ENCODE results near the gene BEST1. TPM values are rescaled to one million over a fixed set of nuclear protein-coding genes. Genes with fewer than 3 reads are reported as not detected.
A peak's percentile ranks its signal among the peaks of the same experiment; 100 is the strongest.

The BEST1 gene
- total and polyA plus RNA-seq, 2 donors (not counting 3 experiments of a cell fraction or from before 2014, with no cell fraction given) = 0.04 TPM; not detected in 1

DNA sequence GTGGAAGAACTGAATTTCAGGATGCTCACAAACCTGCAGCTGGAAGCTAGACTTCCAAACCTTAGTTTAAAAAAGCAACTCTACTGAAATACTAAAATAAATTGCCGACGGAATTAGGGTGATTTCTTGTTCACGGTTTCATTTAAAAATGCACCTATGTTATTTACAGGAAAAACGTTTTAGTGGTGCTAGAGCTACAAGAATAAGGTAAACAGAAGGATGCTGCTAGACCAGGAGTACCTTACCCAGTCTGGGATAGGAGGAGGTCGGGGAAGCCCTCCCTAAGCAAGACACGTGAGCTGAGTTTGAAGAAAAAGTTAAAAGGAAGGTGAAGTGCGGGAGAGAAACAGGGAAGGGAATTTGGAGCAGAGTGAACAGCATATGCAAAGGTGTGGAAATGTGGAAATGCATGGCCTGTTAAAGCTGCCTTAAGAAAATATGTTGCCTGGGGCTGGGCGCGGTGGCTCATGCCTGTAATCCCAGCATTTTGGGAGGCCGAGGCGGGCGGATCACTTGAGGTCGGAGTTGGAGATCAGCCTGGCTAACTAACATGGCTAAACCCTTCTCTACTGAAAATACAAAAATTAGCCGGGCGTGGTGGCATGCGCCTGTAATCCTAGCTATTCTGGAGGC lies 18.7 kb downstream of the BEST1 start:
- Histone ChIP-seq H3K4me3 (replicated peaks in 1 of 3; ENCODE audit: insufficient read depth in 1 of 3, low read depth in 1 of 3, low read length in 3 of 3) (peak overlapping the region in 1 of 3 experiments; percentile 66), H3K4me1 (ENCODE audit: control insufficient read depth, extremely low read depth, insufficient read depth, low read length) (peaks cover 71% of the 10 kb centered on the region), H3K9ac (replicated peaks; ENCODE audit: extremely low read depth, insufficient read depth, low read length) (peak overlapping the region; percentile 92), H2AFZ (ENCODE audit: low read depth, low read length) (no peak overlapping the region), H3K36me3 (ENCODE audit: control insufficient read depth in 2 of 2, extremely low read depth in 1 of 2, insufficient read depth in 2 of 2, low read length in 2 of 2) (peaks cover 15% of the 10 kb centered on the region in 2 experiments), H4K20me1 (replicated peaks; ENCODE audit: control insufficient read depth, extremely low read depth, insufficient read depth, low read length) (no peaks in the 10 kb centered on the region), H3K27me3 (ENCODE audit: control insufficient read depth in 2 of 2, insufficient read depth in 2 of 2, low read length in 2 of 2) (no peaks in the 10 kb centered on the region), H3K9me1 (replicated peaks; ENCODE audit: control insufficient read depth, extremely low read depth, insufficient read depth, low read length) (no peaks in the 10 kb centered on the region), H3K9me3 (replicated peaks; ENCODE audit: control insufficient read depth, insufficient read depth, low read length) (no peaks in the 10 kb centered on the region), H3K27ac (ENCODE audit: insufficient read depth, low read depth, low read length) (peak overlapping the region; percentile 90), H3K4me2 (ENCODE audit: insufficient read depth, low read length) (peak overlapping the region; percentile 64), H3K79me2 (ENCODE audit: control insufficient read depth, insufficient read depth, low read length) (peaks cover 39% of the 10 kb centered on the region)
- no peak for DNase-seq (ENCODE audit: low read depth, low spot score)
- dilution Hi-C loops (cut with MboI; ENCODE audit: extremely low pct_ligation_motif_present, low sequenced_read_pairs) (no loop called here), intact Hi-C loops (cut with micrococcal nuclease) (loop anchor here (5.0 kb wide), 1 partner anchor 152 kb away; the partner anchor contains the start of gene FADS1)
- ChIA-PET CTCF (interaction anchor here (1.0 to 11.1 kb wide), 3 partner anchors 56 to 113 kb away, joined by 3 to 147 read pairs (median 8); no protein-coding TSS in a partner anchor), POLR2A (interaction anchor here (0.5 to 1.2 kb wide), 5 partner anchors 53 to 712 kb away, joined by 3 to 8 read pairs (median 3); no protein-coding TSS in a partner anchor)
- no peak for FAIRE-seq
- BruUV-seq (replicated peaks) = no TSS peak
- TF ChIP-seq EZH2 (IDR thresholded peaks at IDR 0.05; ENCODE audit: borderline replicate concordance, low read depth, low read length, severe bottlenecking) (no peak), FOS (IDR thresholded peaks at IDR 0.05; ENCODE audit: borderline replicate concordance, insufficient read depth, low read length) (no peak), GATA2 (IDR thresholded peaks at IDR 0.05; ENCODE audit: insufficient read depth, insufficient read length, low read depth, low read length) (no peak), JUN (IDR thresholded peaks at IDR 0.05; ENCODE audit: borderline replicate concordance, insufficient read depth, insufficient read length, low read depth) (no peak), MYC (IDR thresholded peaks at IDR 0.05; ENCODE audit: low read depth, low read length) (no peak), POLR2AphosphoS5 (IDR thresholded peaks at IDR 0.05; ENCODE audit: insufficient read depth, low read depth, low read length) (no peak), POLR2A (IDR thresholded peaks at IDR 0.05; ENCODE audit: low read depth, low read length) (no peak)
- TF ChIP-seq, protein P1, sequence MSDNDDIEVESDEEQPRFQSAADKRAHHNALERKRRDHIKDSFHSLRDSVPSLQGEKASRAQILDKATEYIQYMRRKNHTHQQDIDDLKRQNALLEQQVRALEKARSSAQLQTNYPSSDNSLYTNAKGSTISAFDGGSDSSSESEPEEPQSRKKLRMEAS (IDR thresholded peaks at IDR 0.05; ENCODE audit: insufficient read depth, insufficient read length) = no peak
- TF ChIP-seq, protein P2, sequence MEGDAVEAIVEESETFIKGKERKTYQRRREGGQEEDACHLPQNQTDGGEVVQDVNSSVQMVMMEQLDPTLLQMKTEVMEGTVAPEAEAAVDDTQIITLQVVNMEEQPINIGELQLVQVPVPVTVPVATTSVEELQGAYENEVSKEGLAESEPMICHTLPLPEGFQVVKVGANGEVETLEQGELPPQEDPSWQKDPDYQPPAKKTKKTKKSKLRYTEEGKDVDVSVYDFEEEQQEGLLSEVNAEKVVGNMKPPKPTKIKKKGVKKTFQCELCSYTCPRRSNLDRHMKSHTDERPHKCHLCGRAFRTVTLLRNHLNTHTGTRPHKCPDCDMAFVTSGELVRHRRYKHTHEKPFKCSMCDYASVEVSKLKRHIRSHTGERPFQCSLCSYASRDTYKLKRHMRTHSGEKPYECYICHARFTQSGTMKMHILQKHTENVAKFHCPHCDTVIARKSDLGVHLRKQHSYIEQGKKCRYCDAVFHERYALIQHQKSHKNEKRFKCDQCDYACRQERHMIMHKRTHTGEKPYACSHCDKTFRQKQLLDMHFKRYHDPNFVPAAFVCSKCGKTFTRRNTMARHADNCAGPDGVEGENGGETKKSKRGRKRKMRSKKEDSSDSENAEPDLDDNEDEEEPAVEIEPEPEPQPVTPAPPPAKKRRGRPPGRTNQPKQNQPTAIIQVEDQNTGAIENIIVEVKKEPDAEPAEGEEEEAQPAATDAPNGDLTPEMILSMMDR (IDR thresholded peaks at IDR 0.05; ENCODE audit: extremely low read depth in 1 of 2, insufficient read depth in 1 of 2, low read depth in 1 of 2, low read length in 2 of 2) = no peak
